Tibial nerve (tissue), 4 donors: ENCODE data around the gene PRTFDC1. TPM values are rescaled to one million over a fixed set of nuclear protein-coding genes. Genes with fewer than 3 reads are reported as not detected.

Source experiments
- DNase-seq, 2 donors: peaks; one replicate each; pipeline ENCODE4 v3.0.0-alpha.2; 2019; ENCODE audit warnings: low spot score in 2 of 2
- H3K27ac ChIP-seq, 4 donors: fragments of 200-600 bp; sonication (generic) in 3 of 4; one replicate each; pipeline ENCODE4 v1.5.1; 2017 to 2019; ENCODE audit warnings: mild to moderate bottlenecking in 1 of 4
- H3K27me3 ChIP-seq, 2 donors: fragments of 200-600 bp; sonication (generic) in 1 of 2; one replicate each; pipeline versions ENCODE4 v1.5.1 to v1.6.0; 2017 to 2019
- H3K36me3 ChIP-seq, 3 donors: fragments of 200-600 bp; sonication (generic); one replicate each; pipeline ENCODE4 v1.5.1; 2018 to 2019
- H3K4me1 ChIP-seq, 4 donors: fragments of 200-600 bp; sonication (generic) in 3 of 4; one replicate each; pipeline ENCODE4 v1.5.1; 2017 to 2019
- H3K4me3 ChIP-seq, 4 donors: fragments of 200-600 bp; sonication (generic) in 3 of 4; one replicate each; pipeline ENCODE4 v1.5.1; 2017 to 2019; ENCODE audit warnings: mild to moderate bottlenecking in 1 of 4, moderate library complexity in 1 of 4
- H3K9me3 ChIP-seq, 4 donors: fragments of 200-600 bp; sonication (generic) in 3 of 4; one replicate each; pipeline ENCODE4 v1.5.1; 2017 to 2019
- CTCF ChIP-seq, 5 experiments: fragments of 200-600 bp in 3 of 5; fragments of 450-650 bp in 2 of 5; sonication (generic) in 3 of 5; IDR thresholded peaks; one replicate each; pipeline ENCODE4 v1.5.1; 2016 to 2019; ENCODE audit warnings: antibody characterized with exemption in 5 of 5, mild to moderate bottlenecking in 3 of 5, moderate library complexity in 2 of 5
- EP300 ChIP-seq, 2 donors: sonication (generic); formaldehyde crosslinking; IDR thresholded peaks; one replicate each; pipeline ENCODE4 v1.6.1; 2017; ENCODE audit warnings: antibody characterized with exemption in 2 of 2, mild to moderate bottlenecking in 1 of 2
- POLR2A ChIP-seq, 2 donors: fragments of 450-650 bp; IDR thresholded peaks; one replicate each; pipeline ENCODE4 v1.6.1; 2017; ENCODE audit warnings: antibody characterized with exemption in 2 of 2, mild to moderate bottlenecking in 2 of 2, moderate library complexity in 2 of 2
- WGBS, 2 donors: methylation state at CpG; one replicate each; pipeline ENCODE4 v1.1.5; 2018; 5-methylcytosine and 5-hydroxymethylcytosine counted together
- total RNA-seq, 4 donors: library from RNA; depleted of rRNA; stranded (reverse); fragments of >200 nt; gene quantifications; one replicate each; pipeline ENCODE4 v1.1.0, GENCODE V29; 2016

Gene PRTFDC1
- total RNA-seq, 4 donors from 2014 or later, result 0.78 to 5.7 (median 1.3) TPM

- H3K36me3 ChIP-seq, result no peaks in the 10 kb centered on the region
- H3K27ac ChIP-seq, result no peak overlapping the region
- no peak overlapping the region for H3K4me3 ChIP-seq
- H3K4me1 ChIP-seq, result peaks cover 0 to 27% (median 13%) of the 10 kb centered on the region in 4 donors
- no peaks in the 10 kb centered on the region for H3K9me3 ChIP-seq
- TF ChIP-seq EP300 (IDR thresholded peaks at IDR 0.05), result no peak
- no peak for TF ChIP-seq POLR2A (IDR thresholded peaks at IDR 0.05)
- TF ChIP-seq CTCF (IDR thresholded peaks at IDR 0.05), result no peak
- no peaks in the 10 kb centered on the region for H3K27me3 ChIP-seq
- WGBS, 2 donors, result 96 to 97% methylated on average over 4 of the region's 4 CpGs
- no peak for DNase-seq
Measured at GRCh38 chr10:24904824-24905223, 47.6 kb downstream of the PRTFDC1 start.

- H3K4me3 ChIP-seq, result no peak overlapping the region
- no peaks in the 10 kb centered on the region for H3K9me3 ChIP-seq
- DNase-seq, result no peak
- no peaks in the 10 kb centered on the region for H3K27me3 ChIP-seq
- TF ChIP-seq EP300 (IDR thresholded peaks at IDR 0.05), result no peak
- no peak for TF ChIP-seq CTCF (IDR thresholded peaks at IDR 0.05)
- TF ChIP-seq POLR2A (IDR thresholded peaks at IDR 0.05), result no peak
- no peaks in the 10 kb centered on the region for H3K36me3 ChIP-seq
- WGBS, 2 donors, result 79 to 87% methylated on average over 1 of the region's 1 CpG
- H3K27ac ChIP-seq, result peak overlapping the region in 1 of 4 donors; percentile 25
- H3K4me1 ChIP-seq, result peaks cover 0 to 17% (median 13%) of the 10 kb centered on the region in 4 donors
Measured at GRCh38 chr10:24902400-24902728, 50.0 kb downstream of the PRTFDC1 start.

- no peaks in the 10 kb centered on the region for H3K9me3 ChIP-seq
- 50 to 55% methylated on average over 5 of the region's 5 CpGs for WGBS, 2 donors
- peaks cover 0 to 15% (median 13%) of the 10 kb centered on the region in 4 donors for H3K4me1 ChIP-seq
- peak overlapping the region in 2 of 4 donors; percentile 32 to 54 for H3K27ac ChIP-seq
- H3K36me3 ChIP-seq, result no peaks in the 10 kb centered on the region
- TF ChIP-seq EP300 (IDR thresholded peaks at IDR 0.05) (no peak), CTCF (IDR thresholded peaks at IDR 0.05) (no peak), POLR2A (IDR thresholded peaks at IDR 0.05) (no peak)
- DNase-seq, result no peak
- H3K27me3 ChIP-seq, result no peaks in the 10 kb centered on the region
- H3K4me3 ChIP-seq, result no peak overlapping the region
Measured at GRCh38 chr10:24901686-24902399, 50.6 kb downstream of the PRTFDC1 start.

- no peaks in the 10 kb centered on the region for H3K36me3 ChIP-seq
- no peak for DNase-seq
- H3K9me3 ChIP-seq, result no peaks in the 10 kb centered on the region
- H3K27ac ChIP-seq, result peak overlapping the region in 3 of 4 donors; percentile 17 to 54 (median 32)
- no peak overlapping the region for H3K4me3 ChIP-seq
- peaks cover 0 to 15% (median 13%) of the 10 kb centered on the region in 4 donors for H3K4me1 ChIP-seq
- WGBS, 2 donors, result 80 to 86% methylated on average over 7 of the region's 7 CpGs
- peak; percentile 32 to 35 for TF ChIP-seq EP300 (IDR thresholded peaks at IDR 0.05)
- TF ChIP-seq CTCF (IDR thresholded peaks at IDR 0.05), result no peak
- H3K27me3 ChIP-seq, result no peaks in the 10 kb centered on the region
Measured at GRCh38 chr10:24900888-24901685, 51.3 kb downstream of the PRTFDC1 start.

GRCh38 chr10:24899571-24899970, 52.8 kb downstream of the PRTFDC1 start:
- H3K4me1 ChIP-seq, result peaks cover 0 to 15% (median 13%) of the 10 kb centered on the region in 4 donors

More at GRCh38 chr10:24899571-24899970, 52.8 kb downstream of the PRTFDC1 start:
- Histone ChIP-seq H3K9me3 (no peaks in the 10 kb centered on the region), H3K4me3 (no peak overlapping the region), H3K36me3 (no peaks in the 10 kb centered on the region), H3K27ac (no peak overlapping the region), H3K27me3 (no peaks in the 10 kb centered on the region)
- DNase-seq, result no peak
- no peak for TF ChIP-seq EP300 (IDR thresholded peaks at IDR 0.05)
- TF ChIP-seq POLR2A (IDR thresholded peaks at IDR 0.05), result no peak
- no peak for TF ChIP-seq CTCF (IDR thresholded peaks at IDR 0.05)
- WGBS, 2 donors, result 57 to 67% methylated on average over 2 of the region's 2 CpGs
